Activated naive CD4-positive, alpha-beta T cell treated with anti-CD3 and anti-CD28 coated beads, Interleukin-2, amount 10 ng/mL, durations not matched to agents 7 days and 5 days (primary cell): ENCODE results near the gene LAPTM5.

Experiments used
- CTCF ChIA-PET: fragments of 350-600 bp; sonication (Branson Sonifier 250); formaldehyde crosslinking; loops from one replicate; lab custom pipeline; 2021; ENCODE audit warnings: antibody characterized with exemption; lab: Charles Lee
- DNase-seq: peaks from one replicate; pipeline ENCODE4 v3.0.0-alpha.2; 2020
- H3K27ac Mint-ChIP-seq: one replicate; pipeline ENCODE4 v1.8.0; 2021; ENCODE audit warnings: mild to moderate bottlenecking, moderate library complexity, mixed read lengths
- H3K27me3 Mint-ChIP-seq: one replicate; pipeline ENCODE4 v1.8.0; 2021; ENCODE audit warnings: mild to moderate bottlenecking, mixed read lengths
- H3K36me3 Mint-ChIP-seq: one replicate; pipeline ENCODE4 v1.8.0; 2021; ENCODE audit warnings: mixed read lengths
- H3K4me1 Mint-ChIP-seq: one replicate; pipeline ENCODE4 v1.8.0; 2021; ENCODE audit warnings: mixed read lengths
- H3K4me3 Mint-ChIP-seq: one replicate; pipeline ENCODE4 v1.8.0; 2021; ENCODE audit warnings: mild to moderate bottlenecking, moderate library complexity, mixed read lengths
- H3K9me3 Mint-ChIP-seq: one replicate; pipeline ENCODE4 v1.8.0; 2021; ENCODE audit warnings: mixed read lengths

Gene LAPTM5

DNA sequence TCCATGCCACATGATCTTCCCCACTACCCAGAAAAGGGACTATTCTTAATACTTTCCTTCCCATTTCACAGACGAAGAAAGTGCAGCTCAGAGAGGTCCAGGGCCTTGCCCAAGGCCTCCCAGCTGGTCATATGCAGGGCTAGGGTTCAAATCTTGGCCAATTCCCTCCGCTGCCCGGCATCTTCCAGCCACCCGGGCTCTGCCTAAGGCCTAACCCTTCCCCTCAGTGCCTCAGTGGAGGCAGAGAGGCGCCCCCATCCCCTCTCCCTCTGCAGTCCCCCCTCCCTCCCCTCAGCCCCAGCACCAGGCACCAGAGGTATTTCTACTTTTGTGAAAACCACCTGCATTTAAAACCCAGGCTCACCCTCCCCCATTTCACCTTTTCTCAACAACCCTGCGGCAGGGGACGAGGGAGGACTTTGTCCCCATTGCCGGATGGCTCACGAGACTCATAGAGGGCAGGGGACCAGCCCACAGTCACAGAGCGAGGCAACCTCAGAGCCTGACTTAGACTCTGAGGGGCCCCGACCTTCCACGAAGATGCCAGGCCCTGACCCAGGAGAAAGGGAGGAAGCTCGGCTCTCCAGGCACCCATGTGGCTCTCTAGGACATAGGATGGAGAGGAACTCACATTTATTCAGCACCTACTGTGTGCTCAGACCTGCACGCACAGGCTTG, 12.3 kb downstream of the LAPTM5 start:
- peaks cover 100% of the 10 kb centered on the region for H3K4me1 Mint-ChIP-seq
- peaks cover 75% of the 10 kb centered on the region for H3K36me3 Mint-ChIP-seq
- no peak for DNase-seq
- H3K9me3 Mint-ChIP-seq, result no peaks in the 10 kb centered on the region
- peak overlapping the region; percentile 78 for H3K4me3 Mint-ChIP-seq
- CTCF ChIA-PET, result interaction anchor here (1.9 to 7.0 kb wide), 7 partner anchors 10 to 34 kb away, joined by 4 to 78 read pairs (median 10); partner anchors contain the start of genes LAPTM5 and MATN1
- H3K27ac Mint-ChIP-seq, result peak overlapping the region; percentile 99
- H3K27me3 Mint-ChIP-seq, result no peaks in the 10 kb centered on the region

DNA sequence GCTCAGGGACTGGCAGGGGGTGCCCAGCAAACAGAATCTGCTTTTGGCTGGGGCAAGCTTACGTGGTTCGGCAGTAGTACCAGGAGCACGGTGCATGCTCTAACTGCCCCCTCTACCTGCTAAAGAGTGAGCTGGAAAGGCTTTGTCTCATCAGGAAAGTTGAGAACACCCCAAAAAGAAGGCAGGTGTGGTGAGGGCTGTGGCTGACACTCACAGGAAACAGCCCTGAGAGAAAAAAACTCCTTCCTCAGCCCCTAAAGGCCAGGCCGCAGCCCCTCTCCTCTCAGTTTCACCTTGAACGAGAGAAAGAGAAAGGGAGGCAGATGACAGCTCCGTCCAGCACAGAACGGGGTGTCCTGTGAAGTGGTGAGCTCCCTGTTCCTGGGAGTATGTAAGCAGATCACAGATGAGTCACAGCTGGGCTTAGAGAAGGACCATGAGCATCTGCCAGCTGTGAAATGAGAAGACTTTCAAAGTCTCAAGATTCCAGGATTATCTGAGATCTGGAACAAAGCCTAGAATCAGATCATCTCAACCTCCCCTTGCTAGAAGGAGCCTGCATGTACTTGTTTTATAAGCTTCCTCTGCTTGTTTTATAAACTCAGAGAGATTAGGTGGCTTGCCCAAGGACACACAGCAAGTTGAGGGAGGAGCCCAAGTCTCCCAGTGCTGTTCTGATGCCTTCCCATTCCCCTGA, 13.4 kb downstream of the LAPTM5 start:
- peak overlapping the region; percentile 78 for H3K4me3 Mint-ChIP-seq
- H3K9me3 Mint-ChIP-seq, result no peaks in the 10 kb centered on the region
- H3K36me3 Mint-ChIP-seq, result peaks cover 79% of the 10 kb centered on the region
- DNase-seq, result peak; percentile 80
- H3K4me1 Mint-ChIP-seq, result peaks cover 100% of the 10 kb centered on the region
- CTCF ChIA-PET, result interaction anchor here (0.7 to 7.0 kb wide), 10 partner anchors 8 to 38 kb away, joined by 3 to 78 read pairs (median 4); partner anchors contain the start of genes LAPTM5 and MATN1
- H3K27ac Mint-ChIP-seq, result peak overlapping the region; percentile 99
- no peaks in the 10 kb centered on the region for H3K27me3 Mint-ChIP-seq

DNA sequence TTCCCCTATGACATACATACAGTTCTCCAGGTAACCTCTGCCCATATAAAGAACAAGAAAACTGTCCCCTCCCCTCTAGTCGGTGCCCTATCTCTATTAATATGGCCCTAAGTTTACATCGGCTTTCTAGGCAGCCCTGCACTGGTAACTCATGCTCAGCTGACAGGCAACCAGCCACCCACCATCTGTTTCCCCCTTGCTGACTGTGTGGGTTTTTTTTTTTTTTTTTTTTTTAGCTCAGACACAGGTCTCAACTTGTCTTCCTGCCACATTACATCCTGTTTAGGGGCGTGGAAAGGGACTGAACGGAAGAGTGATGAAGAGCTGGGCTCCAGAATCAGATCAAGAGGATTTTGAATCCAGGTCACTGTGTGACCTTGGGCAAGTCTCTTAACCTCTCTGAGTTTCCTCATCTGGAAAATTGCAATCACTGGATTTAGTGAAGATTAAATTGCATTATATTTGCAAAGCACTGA, 14.0 kb downstream of the LAPTM5 start:
- DNase-seq, result peak; percentile 85
- Mint-ChIP-seq H3K36me3 (peaks cover 79% of the 10 kb centered on the region), H3K27me3 (no peaks in the 10 kb centered on the region), H3K9me3 (peaks cover 2% of the 10 kb centered on the region), H3K4me1 (peaks cover 100% of the 10 kb centered on the region), H3K27ac (peak overlapping the region; percentile 99), H3K4me3 (peak overlapping the region; percentile 78)
- CTCF ChIA-PET, result interaction anchor here (0.8 to 7.0 kb wide), 9 partner anchors 9 to 38 kb away, joined by 3 to 78 read pairs (median 4); partner anchors contain the start of genes LAPTM5 and MATN1

DNA sequence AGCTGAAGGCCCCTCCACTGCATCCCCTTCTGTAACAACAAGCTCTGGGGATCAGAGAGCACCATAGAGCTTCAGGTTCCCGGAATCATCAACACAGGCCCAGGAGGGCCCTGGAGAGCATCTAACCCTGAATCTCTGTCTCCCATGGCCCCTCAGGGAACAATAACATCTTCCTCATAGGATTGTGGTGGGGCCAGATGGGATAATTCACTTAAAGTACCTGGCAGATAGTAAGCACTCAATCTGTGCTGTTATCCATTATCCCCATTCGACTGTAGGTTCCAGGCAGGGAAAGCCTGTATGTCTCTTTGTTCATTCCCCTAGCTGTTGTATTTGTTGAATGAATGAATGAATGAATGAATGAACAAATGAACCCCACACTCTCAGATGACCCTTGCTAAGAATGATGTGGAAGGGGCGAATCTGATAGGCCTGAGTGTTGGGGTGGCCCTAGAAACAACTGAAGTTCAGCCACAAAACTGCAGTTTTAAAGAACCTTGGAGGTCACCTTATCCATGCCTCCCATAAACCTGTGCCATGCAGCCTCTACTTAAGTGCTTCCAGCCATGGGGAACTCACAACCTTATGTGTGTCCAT, 14.5 kb downstream of the LAPTM5 start:
- DNase-seq, result no peak
- CTCF ChIA-PET, result interaction anchor here (0.9 to 7.0 kb wide), 8 partner anchors 9 to 39 kb away, joined by 3 to 78 read pairs (median 7); partner anchors contain the start of genes LAPTM5 and MATN1
- peaks cover 3% of the 10 kb centered on the region for H3K9me3 Mint-ChIP-seq
- H3K27ac Mint-ChIP-seq, result peak overlapping the region; percentile 99
- peak overlapping the region; percentile 78 for H3K4me3 Mint-ChIP-seq
- peaks cover 100% of the 10 kb centered on the region for H3K4me1 Mint-ChIP-seq
- no peaks in the 10 kb centered on the region for H3K27me3 Mint-ChIP-seq
- peaks cover 78% of the 10 kb centered on the region for H3K36me3 Mint-ChIP-seq

DNA sequence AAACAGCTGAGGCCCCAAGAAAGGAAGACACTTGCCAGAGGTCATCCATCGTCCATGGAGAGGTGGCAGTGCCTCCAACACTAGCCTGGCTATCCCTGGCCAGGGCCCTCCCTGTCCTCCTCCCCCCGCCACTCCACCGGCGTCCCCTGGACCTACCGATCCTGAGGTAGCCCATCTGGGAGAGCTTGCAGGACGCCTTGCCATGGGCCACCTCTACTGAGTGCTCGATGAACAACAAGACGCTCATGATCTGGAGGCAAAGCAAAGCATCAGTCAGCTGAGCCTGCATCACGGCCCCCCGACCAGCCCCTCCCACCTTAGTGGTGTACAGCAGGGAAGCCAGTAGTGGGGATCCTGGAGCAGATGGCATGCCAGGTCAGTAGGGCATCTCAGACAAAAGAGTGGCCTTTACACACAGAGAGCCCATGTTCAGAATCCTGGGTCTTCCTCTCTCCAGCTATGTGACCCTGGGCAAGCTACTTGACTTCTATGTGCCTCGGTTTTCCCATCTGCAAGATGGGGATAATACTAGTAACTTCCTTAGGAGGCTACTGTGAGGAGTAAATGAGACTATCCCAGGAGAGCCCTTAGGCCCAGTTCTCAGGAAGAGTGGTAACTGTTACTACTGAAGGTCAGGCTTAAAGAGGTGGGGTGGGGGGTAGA, 15.1 kb downstream of the LAPTM5 start:
- Mint-ChIP-seq H3K4me1 (peaks cover 97% of the 10 kb centered on the region), H3K36me3 (peaks cover 78% of the 10 kb centered on the region), H3K27ac (peak overlapping the region; percentile 99), H3K9me3 (peaks cover 3% of the 10 kb centered on the region), H3K4me3 (peak overlapping the region; percentile 28), H3K27me3 (no peaks in the 10 kb centered on the region)
- CTCF ChIA-PET, result interaction anchor here (1.5 to 7.0 kb wide), 3 partner anchors 20 to 39 kb away, joined by 3 to 78 read pairs (median 36); partner anchors contain the start of gene MATN1
- DNase-seq, result no peak

DNA sequence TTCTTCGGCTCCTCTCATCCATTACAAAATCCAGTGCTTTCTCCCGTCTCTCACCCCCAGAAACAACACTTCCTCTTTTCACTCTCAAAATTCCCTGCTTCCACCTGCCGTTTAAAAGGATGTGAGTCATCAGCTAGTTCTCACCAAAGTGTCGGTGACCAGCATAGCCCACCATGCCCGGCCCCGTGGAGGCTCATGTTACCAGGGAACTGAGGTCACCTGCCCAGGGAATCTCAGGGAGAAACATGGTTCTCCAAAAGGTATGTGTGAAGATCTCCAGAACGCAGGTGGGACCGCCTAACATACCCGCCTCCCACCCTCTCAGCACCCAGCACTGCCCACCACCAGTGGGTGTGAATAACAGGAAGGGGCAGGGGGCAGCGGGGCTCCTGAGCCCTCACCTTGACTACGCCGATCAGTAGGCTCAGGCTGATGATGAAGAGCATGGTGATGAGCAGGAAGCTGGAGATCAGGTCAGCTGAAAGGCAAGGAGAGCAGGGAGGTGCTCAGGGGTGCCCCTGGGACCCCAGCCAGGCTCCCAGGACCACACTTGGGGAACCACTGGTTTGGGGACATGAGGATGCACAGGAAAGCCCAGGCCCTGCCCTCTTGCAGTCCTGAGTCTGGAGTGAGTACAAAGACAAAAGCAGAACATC, 16.2 kb downstream of the LAPTM5 start:
- Mint-ChIP-seq H3K4me1 (peaks cover 90% of the 10 kb centered on the region), H3K4me3 (peak overlapping the region; percentile 28), H3K27me3 (no peaks in the 10 kb centered on the region), H3K9me3 (peaks cover 3% of the 10 kb centered on the region), H3K36me3 (peaks cover 78% of the 10 kb centered on the region), H3K27ac (peak overlapping the region; percentile 83)
- CTCF ChIA-PET, result interaction anchor here (5.3 to 7.0 kb wide), 2 partner anchors 19 to 38 kb away, joined by 36 to 78 read pairs; partner anchors contain the start of gene MATN1
- DNase-seq, result no peak

DNA sequence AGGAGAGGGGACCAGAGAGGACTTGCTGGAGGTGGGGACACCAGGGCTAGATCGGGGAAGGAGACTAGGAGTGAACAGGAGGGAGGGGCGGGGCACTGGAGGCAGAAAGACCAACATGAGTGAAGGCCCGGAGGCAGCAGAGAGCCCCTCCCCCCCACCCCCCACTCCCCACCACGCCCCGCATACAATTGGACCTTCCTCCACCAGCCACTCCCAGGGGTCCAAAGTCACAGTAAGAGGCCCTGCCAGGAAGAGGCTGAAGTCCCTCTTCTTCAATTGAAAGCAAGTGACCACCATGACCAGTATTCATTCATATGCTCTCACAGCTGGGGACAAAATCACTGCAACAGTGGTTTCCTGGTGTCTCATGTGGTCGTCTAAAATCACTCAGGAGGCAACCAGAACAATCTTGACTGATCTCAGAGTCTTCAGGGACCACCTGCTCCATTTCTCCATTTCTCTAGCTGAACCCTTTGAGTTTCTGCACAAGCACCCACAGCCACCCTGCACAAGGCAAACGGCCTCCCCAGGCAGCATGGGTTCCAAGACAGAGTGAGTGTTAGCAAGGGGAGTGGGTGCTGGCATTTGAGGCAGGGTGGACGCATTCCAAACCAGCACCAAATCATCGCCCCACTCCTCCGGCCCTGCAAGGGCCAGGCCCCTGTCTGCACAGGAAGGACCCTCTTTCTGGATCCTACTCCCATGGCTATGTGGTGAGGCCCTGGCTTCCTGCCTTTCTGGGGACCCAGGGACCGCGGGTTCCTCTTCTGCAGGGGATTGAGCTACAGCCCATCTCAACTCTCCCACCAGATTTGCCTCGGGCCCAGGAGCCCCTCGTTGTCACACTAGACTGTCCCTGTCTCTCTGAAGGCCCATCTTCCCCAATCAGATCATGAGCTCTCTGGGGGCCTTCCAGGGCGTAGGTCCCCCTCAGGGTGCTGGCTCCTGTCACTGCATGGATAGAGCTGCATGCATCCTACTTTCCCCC, 17.0 kb downstream of the LAPTM5 start:
- CTCF ChIA-PET, result interaction anchor here (5.3 to 7.0 kb wide), 2 partner anchors 19 to 38 kb away, joined by 36 to 78 read pairs; partner anchors contain the start of gene MATN1

DNA sequence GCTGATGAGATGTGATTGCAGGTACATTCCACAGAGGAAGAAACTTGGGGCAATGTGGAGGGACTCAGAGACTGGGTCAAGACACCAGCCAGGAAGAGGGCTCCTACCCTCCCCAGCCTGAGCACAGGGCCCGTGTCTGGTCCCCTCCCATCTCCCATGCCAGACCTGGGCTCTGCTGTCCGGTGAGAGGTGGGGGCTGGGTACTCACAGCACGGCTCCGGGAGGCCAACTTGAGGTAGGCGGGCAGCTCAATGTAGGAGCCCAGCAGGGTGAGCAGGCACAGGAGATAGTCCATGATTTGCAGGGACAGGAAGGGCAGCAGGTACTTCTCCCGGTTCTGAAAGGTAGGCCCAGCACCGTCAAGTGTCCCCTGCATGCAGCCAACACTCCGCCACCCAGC, 18.0 kb downstream of the LAPTM5 start:
- H3K9me3 Mint-ChIP-seq, result peaks cover 3% of the 10 kb centered on the region

More for the DNA sequence above, 17.0 kb downstream of the LAPTM5 start:
- peak overlapping the region; percentile 83 for H3K27ac Mint-ChIP-seq
- peaks cover 78% of the 10 kb centered on the region for H3K36me3 Mint-ChIP-seq
- H3K4me1 Mint-ChIP-seq, result peaks cover 81% of the 10 kb centered on the region
- H3K27me3 Mint-ChIP-seq, result no peaks in the 10 kb centered on the region
- peaks cover 3% of the 10 kb centered on the region for H3K9me3 Mint-ChIP-seq
- DNase-seq, result no peak
- no peak overlapping the region for H3K4me3 Mint-ChIP-seq

DNA sequence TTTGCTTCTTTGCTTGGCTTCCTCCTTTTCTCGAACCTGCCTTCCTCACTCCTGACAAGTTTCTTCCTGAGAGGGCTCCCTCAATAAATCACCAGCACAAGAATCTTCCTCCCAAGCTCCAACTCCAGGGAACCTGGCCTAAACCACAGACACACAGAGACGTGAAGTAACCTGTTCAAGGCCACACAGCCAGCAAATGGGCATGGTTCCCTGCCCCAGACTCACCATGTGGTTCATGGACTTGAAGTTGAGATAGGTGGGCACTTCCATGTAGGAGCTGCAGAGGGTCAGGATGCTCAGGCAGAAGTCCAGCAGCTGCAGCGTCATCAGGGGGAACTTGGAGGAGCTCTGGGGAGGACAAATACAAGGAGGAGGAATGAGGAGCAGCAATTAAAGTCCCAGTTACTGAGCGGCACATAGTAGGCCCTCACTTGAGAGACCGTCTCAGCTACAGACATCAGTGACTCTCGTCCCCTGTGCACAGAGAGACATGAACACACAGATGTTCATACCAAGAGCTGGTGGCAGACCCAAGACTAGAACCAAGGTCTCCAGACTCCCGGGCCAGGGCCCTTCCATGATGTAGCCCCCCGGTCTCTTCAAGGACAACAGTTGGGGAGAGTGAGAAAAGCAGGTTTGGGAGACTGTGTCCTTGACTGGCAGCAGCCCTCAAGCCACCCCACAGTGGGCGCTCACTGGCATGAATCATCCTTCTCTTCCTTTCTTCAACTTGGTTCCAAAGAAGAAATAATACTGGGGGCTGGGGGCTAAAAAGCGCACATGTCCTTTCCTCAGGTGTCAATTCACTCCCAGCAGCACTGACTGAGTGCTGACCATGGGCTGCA, 18.6 kb downstream of the LAPTM5 start:
- Mint-ChIP-seq H3K4me1 (peaks cover 74% of the 10 kb centered on the region), H3K9me3 (peaks cover 3% of the 10 kb centered on the region), H3K4me3 (no peak overlapping the region), H3K36me3 (peaks cover 84% of the 10 kb centered on the region), H3K27me3 (no peaks in the 10 kb centered on the region), H3K27ac (no peak overlapping the region)
- CTCF ChIA-PET, result no interaction called here
- DNase-seq, result no peak

More for the DNA sequence above, 18.0 kb downstream of the LAPTM5 start:
- Mint-ChIP-seq H3K27me3 (no peaks in the 10 kb centered on the region), H3K27ac (peak overlapping the region; percentile 80), H3K36me3 (peaks cover 81% of the 10 kb centered on the region), H3K4me3 (no peak overlapping the region), H3K4me1 (peaks cover 79% of the 10 kb centered on the region)
- no peak for DNase-seq
- CTCF ChIA-PET, result no interaction called here

DNA sequence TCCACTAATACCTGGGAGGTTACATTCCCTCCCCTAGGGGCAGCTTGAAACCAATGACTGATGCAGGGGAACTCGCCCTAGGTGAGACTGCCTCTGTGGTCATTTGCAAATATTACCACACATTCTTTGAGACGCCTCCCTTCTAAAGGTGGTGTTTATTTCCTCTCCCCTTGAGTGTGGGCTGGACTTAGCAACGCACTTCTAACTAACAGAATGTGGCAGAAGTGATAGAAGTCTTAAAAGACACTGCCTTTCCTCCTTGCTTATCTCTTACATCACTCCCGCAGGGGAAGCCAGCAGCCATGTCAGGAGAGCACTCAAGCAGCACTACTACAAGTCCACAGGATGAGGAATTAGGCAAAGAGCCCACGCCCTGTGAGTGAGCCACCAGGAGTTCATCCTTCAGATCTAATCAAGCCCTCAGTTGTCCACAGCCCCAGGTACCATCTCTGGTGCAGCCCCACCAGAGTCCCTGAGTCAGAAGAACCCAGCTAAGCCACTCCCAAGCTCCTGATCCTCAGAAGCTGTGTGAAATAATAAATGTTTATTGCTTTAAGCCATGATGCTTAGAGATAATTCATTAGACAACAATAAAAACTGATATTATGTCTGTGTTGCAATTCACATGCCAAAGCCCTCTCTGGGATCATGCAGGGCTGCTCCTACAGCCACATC, 19.4 kb downstream of the LAPTM5 start:
- Mint-ChIP-seq H3K9me3 (peaks cover 3% of the 10 kb centered on the region), H3K27me3 (no peaks in the 10 kb centered on the region), H3K4me1 (peaks cover 66% of the 10 kb centered on the region), H3K36me3 (peaks cover 87% of the 10 kb centered on the region), H3K27ac (peak overlapping the region; percentile 28), H3K4me3 (no peak overlapping the region)
- no peak for DNase-seq
- CTCF ChIA-PET, result no interaction called here

DNA sequence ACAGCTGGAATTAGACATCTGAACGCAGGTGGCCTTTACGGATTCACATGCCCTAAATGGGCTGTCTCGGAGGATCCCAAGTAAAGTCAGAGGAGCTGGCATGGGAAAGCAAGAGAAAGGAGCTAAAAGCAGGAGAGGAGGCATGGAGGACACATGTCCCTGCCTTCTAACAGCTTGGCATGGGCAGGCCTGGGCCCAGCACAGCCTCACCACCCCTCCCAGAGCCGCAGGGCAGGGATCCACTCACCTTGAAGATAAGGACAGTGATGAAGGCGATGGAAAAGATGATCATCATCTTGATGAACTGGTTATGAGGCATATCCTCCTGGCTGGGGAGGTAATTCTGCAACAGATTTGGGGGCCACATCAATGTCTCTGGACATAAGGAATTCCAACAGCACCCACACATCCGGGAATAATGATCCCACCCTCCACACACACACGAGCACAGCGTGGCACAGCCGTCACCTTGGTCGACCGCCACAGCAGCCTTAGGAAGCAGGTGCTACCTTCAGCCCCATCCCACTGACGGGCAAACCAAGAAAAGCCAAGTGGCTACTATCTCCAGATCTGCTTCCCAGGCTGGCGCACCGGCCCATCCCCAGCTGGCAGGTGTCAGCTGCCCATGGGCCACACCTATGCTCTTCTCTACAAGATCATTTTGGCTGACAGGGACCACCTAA, 20.1 kb downstream of the LAPTM5 start:
- CTCF ChIA-PET, result interaction anchor here (0.6 to 1.8 kb wide), 3 partner anchors 13 to 42 kb away, joined by 3 to 5 read pairs (median 4); no protein-coding TSS in a partner anchor
- peaks cover 87% of the 10 kb centered on the region for H3K36me3 Mint-ChIP-seq
- H3K27ac Mint-ChIP-seq, result peak overlapping the region; percentile 60
- H3K27me3 Mint-ChIP-seq, result no peaks in the 10 kb centered on the region
- peaks cover 3% of the 10 kb centered on the region for H3K9me3 Mint-ChIP-seq
- no peak overlapping the region for H3K4me3 Mint-ChIP-seq
- H3K4me1 Mint-ChIP-seq, result peaks cover 63% of the 10 kb centered on the region
- DNase-seq, result no peak
